ENCODE measurements around the gene CCDC186.
A peak's percentile ranks its signal among the peaks of the same experiment; 100 is the strongest.

The CCDC186 gene

DNA sequence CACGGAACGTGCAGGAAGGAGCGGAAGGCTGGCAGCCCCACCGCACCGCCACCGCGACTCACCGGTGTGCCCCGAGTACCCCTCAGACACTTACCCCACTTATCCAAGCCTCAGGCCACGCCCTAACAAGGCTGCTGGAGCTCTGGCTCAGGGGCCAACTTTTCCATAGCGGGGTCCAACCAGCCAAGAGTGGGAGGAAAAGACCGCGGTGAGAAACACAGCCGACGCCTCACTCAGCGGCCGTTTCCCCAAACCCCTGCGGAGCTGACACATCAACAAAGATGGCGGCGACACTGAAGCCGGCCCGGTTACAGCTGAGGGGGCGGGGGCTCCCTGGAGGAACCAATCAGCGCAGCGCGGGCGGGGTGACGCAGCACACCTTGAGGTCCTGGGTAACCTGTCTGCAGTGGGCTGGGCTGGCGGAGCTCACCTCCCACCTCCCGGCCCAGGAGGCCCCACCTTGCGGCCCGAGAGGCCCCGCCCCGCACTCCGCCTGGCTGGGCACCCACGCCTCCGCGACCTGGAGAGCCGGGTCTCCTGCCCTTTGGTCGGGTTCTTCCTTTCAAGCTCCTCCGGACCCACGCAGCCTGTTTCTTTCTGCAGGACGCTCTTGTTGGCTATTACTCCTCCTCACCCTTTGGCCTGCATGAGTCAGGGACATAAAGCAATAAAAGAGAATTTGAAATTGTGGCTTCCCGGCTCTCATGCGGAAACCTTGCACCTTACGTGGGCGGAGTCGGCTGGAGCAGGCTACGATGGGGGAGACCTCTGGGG is at the start of gene CCDC186:
Gene CCDC186 (minus strand): TSS at position 283 of the 774 bp plus-strand sequence. CDS start 10,935 bp downstream, outside the sequence.
- TF ChIP-seq, protein P1, sequence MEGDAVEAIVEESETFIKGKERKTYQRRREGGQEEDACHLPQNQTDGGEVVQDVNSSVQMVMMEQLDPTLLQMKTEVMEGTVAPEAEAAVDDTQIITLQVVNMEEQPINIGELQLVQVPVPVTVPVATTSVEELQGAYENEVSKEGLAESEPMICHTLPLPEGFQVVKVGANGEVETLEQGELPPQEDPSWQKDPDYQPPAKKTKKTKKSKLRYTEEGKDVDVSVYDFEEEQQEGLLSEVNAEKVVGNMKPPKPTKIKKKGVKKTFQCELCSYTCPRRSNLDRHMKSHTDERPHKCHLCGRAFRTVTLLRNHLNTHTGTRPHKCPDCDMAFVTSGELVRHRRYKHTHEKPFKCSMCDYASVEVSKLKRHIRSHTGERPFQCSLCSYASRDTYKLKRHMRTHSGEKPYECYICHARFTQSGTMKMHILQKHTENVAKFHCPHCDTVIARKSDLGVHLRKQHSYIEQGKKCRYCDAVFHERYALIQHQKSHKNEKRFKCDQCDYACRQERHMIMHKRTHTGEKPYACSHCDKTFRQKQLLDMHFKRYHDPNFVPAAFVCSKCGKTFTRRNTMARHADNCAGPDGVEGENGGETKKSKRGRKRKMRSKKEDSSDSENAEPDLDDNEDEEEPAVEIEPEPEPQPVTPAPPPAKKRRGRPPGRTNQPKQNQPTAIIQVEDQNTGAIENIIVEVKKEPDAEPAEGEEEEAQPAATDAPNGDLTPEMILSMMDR (IDR thresholded peaks at IDR 0.05) = no peak
- TF ChIP-seq ZFX (IDR thresholded peaks at IDR 0.05; ENCODE audit: borderline replicate concordance) = no peak
- H3K27ac ChIP-seq = peak within 1 kb of the TSS; percentile 68

DNA sequence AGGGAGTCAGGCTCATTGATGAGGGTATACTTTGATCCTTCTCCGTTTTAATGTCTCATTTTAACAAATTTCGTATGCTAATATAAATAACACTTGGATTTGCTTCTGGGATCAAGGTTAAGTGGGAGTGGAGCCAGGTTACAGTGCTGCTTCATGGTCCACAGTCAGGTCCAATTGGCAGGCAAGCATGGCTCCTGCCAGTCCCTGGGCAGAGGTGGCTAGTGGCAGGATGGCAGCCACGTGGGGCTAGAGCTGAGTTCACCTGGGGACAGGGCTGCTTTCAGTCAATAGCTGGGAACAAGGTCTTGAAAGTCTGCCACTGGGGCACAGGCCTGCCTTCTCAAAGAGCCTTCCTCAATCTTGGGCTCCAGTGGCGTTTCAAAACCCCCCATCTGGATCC is 49.1 kb upstream of the CCDC186 start:
- TF ChIP-seq, protein P1 (IDR thresholded peaks at IDR 0.05) = no peak
- TF ChIP-seq ZFX (IDR thresholded peaks at IDR 0.05; ENCODE audit: borderline replicate concordance) = no peak
- H3K27ac ChIP-seq = no peak overlapping the region

DNA sequence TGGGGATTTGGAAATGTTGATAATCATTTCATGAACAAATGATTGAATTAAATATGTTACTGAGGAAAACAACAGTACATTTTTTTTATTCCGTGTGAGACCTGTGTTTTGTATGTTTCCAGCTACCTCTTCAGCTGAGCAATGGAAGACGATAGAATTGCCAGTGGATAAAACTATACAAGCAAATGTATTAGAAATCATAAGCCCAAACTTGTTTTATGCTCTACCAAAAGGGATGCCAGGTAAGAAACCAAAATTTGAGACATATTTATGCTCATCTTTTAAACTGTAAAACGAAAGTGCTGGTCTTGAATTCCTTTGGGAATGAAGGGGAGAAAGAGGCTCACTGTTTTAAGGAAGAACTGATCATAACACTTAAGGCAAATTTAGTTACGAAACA is 47.2 kb upstream of the CCDC186 start:
- no peak overlapping the region for H3K27ac ChIP-seq
- TF ChIP-seq, protein P1 (IDR thresholded peaks at IDR 0.05) = no peak
- TF ChIP-seq ZFX (IDR thresholded peaks at IDR 0.05; ENCODE audit: borderline replicate concordance) = no peak

DNA sequence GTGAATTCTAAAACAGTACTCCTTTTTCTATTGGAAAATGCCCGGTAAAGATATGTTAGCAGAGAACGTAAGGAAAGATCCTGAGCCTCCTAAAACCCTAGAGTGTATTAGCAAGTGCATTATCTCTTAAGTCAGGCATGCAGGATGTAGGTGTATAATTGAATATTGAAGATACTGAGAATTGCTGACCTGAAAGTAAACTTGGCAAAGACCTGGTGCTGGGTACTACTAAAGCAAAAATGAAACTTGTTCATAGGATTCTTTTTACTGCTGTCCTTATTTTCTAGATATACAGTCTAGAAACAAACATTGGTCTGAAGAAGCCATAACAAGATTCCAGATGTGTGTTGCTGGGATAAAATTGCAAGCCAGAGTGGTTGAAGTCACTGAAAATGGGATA is 46.3 kb upstream of the CCDC186 start:
- TF ChIP-seq, protein P1 (IDR thresholded peaks at IDR 0.05) = no peak
- no peak for TF ChIP-seq ZFX (IDR thresholded peaks at IDR 0.05; ENCODE audit: borderline replicate concordance)
- no peak overlapping the region for H3K27ac ChIP-seq

DNA sequence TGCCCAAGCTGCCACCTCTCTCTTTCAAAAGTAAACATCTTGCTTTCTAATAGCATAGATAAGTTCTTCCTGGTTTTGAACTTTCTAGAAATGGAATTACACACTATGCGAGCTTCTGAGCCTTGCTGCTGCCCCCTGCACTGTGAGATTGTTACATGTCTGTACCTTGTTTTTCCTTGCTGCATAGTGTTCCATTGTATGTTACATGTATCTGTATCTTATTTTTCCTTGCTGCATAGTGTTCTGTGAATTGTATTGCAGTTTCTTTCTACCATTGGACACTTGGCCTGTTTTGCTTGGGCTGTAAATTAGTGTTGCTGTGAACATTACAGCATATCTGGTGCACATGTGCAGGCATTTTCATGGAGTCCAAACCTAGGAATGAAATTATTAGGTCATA is 41.0 kb upstream of the CCDC186 start:
- no peak for TF ChIP-seq ZFX (IDR thresholded peaks at IDR 0.05; ENCODE audit: borderline replicate concordance)
- TF ChIP-seq, protein P1 (IDR thresholded peaks at IDR 0.05) = no peak
- no peak overlapping the region for H3K27ac ChIP-seq

DNA sequence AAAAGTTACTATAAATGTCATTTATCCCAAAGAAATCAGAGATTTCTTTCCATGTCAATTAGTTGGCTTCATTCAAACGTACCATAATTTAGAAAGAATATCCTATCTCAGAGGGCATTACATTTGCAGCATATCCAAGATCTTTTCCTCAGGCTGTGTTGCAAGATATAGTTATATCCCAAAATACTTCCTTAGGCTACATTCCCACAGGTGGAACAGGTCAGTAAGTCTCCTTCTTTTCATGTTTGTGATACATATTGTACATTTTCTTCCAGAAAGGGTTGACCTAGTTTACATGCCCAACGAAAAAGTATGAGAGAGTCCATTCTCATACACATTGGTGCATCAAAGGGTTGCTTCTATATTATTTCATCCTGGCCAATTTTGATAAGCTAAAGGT is 38.1 kb upstream of the CCDC186 start:
- TF ChIP-seq ZFX (IDR thresholded peaks at IDR 0.05; ENCODE audit: borderline replicate concordance) = no peak
- TF ChIP-seq, protein P1 (IDR thresholded peaks at IDR 0.05) = no peak
- no peak overlapping the region for H3K27ac ChIP-seq

DNA sequence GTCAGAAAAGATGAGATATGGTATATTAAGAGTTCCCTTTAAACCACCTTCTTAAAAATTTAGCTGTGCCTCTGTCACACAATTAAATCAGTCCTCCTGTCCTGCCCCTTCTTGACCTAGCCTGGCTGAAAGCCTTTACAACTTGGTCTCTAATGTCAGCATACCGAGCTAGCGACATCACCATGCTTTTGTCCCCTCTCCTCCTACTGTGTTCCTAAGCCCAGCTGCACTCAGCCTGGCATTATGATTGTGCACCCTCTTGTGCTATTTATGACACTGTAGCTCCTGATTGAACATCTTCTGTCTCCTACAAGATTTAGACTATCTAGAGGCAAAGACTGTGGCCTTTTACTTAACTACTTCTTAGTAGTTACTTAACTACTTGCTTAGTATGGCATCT is 34.3 kb upstream of the CCDC186 start:
- no peak overlapping the region for H3K27ac ChIP-seq
- TF ChIP-seq, protein P1 (IDR thresholded peaks at IDR 0.05) = no peak
- no peak for TF ChIP-seq ZFX (IDR thresholded peaks at IDR 0.05; ENCODE audit: borderline replicate concordance)
